Fibroblast of skin of abdomen (primary cell): ENCODE measurements around the gene METAP1.
"Not testable (repeated sequence)": the region's sequence is repeated elsewhere in the genome, so short reads cannot be mapped to it uniquely, and the experiment has no call there.

Experiments
- DNase-seq: peaks from one replicate; pipeline ENCODE4 v3.0.0-alpha.2; 2013

METAP1 gene

GRCh38 chr4:99100876-99101275 is 105.4 kb downstream of the METAP1 start:
- peak; percentile 49 for DNase-seq

GRCh38 chr4:99102634-99103033 is 107.1 kb downstream of the METAP1 start:
- no peak for DNase-seq

GRCh38 chr4:99103166-99103565 is 107.6 kb downstream of the METAP1 start:
- no peak for DNase-seq

GRCh38 chr4:99104153-99104552 is 108.6 kb downstream of the METAP1 start:
- DNase-seq, result no peak

- DNase-seq, result not testable (repeated sequence)
Observed at GRCh38 chr4:99109286-99109685, 113.8 kb downstream of the METAP1 start.
